K562 (cell line): ENCODE results near the gene TXNIP. TPM values are rescaled to one million over a fixed set of nuclear protein-coding genes. Genes with fewer than 3 reads are reported as not detected.
A peak's percentile ranks its signal among the peaks of the same experiment; 100 is the strongest.
"Not testable (repeated sequence)": the region's sequence is repeated elsewhere in the genome, so short reads cannot be mapped to it uniquely, and the experiment has no call there.

Experiments
- ATAC-seq: fragments of 200-7000 bp; cut with Tn5 transposase; 3 replicates; pipeline ENCODE4 v1.9.1; 2020; ENCODE audit warnings: moderate library complexity
- BruUV-seq: library from RNA; stranded (reverse); fragments of 400-500 nt; replicated peaks from 2 replicates; lab custom pipeline; 2021; lab: Mats Ljungman, UMichigan
- CTCF ChIA-PET: fragments of 300-600 bp; formaldehyde crosslinking; extraction: SDS; loops from one replicate; lab custom pipeline; 2021; ENCODE audit warnings: low intra/inter-chr PET ratio; lab: Yijun Ruan, JAX
- POLR2A ChIA-PET: fragments of 300-600, 350-650 bp; sonication (Branson Sonifier 250); formaldehyde crosslinking; extraction: SDS; loops from one replicate; lab custom pipeline; 2021; ENCODE audit warnings: antibody characterized with exemption, inconsistent platforms; lab: Yijun Ruan, JAX
- DNase-seq, 4 experiments: peaks; one replicate each; pipeline versions ENCODE4 v3.0.0 to v3.0.0-alpha.2; 2011 to 2018; ENCODE audit warnings: low spot score in 3 of 4, mixed read lengths in 3 of 4; ENCODE audit errors: extremely low read depth in 1 of 4
- FAIRE-seq: peaks from 2 replicates; lab custom pipeline; 2011; peaks lifted over from hg19 to GRCh38; lab: Jason Lieb, UNC
- H2AFZ ChIP-seq: 2 replicates; pipeline ENCODE4 v1.6.0; 2011; ENCODE audit warnings: low read depth, low read length, control low read depth, inconsistent platforms
- H3K27ac ChIP-seq: fragments of 200-600 bp; 3 replicates; pipeline ENCODE4 v1.8.0; 2011; ENCODE audit warnings: low read depth, mild to moderate bottlenecking, control low read depth, inconsistent platforms, low read length, moderate library complexity, mixed read lengths; ENCODE audit errors: extremely low read depth
- H3K27me3 ChIP-seq, 2 experiments: fragments of 300-600 bp in 1 of 2; 2 replicates in 1 of 2; 3 replicates in 1 of 2; pipeline versions ENCODE4 v1.6.0 to v1.8.0; 2011; ENCODE audit warnings: inconsistent platforms in 2 of 2, low read length in 2 of 2, mild to moderate bottlenecking in 1 of 2, mixed read lengths in 1 of 2, moderate library complexity in 1 of 2; ENCODE audit not compliant: control insufficient read depth in 2 of 2, insufficient read depth in 2 of 2
- H3K36me3 ChIP-seq: fragments of 300-600 bp; 3 replicates; pipeline ENCODE4 v1.8.0; 2011; ENCODE audit warnings: mild to moderate bottlenecking, low read length, inconsistent platforms; ENCODE audit not compliant: control insufficient read depth, insufficient read depth
- H3K4me1 ChIP-seq, 2 experiments: fragments of 200-600 bp in 1 of 2; replicated peaks in 1 of 2; 2 replicates in 1 of 2; 3 replicates in 1 of 2; pipeline versions ENCODE4 v1.5.1 to v1.8.0; 2011; ENCODE audit warnings: inconsistent platforms in 2 of 2, low read length in 2 of 2, mild to moderate bottlenecking in 1 of 2, mixed read lengths in 1 of 2, moderate library complexity in 1 of 2; ENCODE audit not compliant: control insufficient read depth in 2 of 2, insufficient read depth in 2 of 2
- H3K4me2 ChIP-seq: 2 replicates; pipeline ENCODE4 v1.6.1; 2011; ENCODE audit warnings: low read length, control low read depth, inconsistent platforms, mixed read lengths; ENCODE audit not compliant: insufficient read depth
- H3K4me3 ChIP-seq: fragments of 200-600 bp; sonication (generic), shearing (Covaris generic); 2 replicates; pipeline ENCODE4 v1.5.1; 2016; ENCODE audit warnings: control low read depth, inconsistent platforms
- H3K79me2 ChIP-seq: fragments of 200-600 bp; 3 replicates; pipeline ENCODE4 v1.8.0; 2011; ENCODE audit warnings: low read length, inconsistent platforms; ENCODE audit not compliant: control insufficient read depth, insufficient read depth
- H3K9ac ChIP-seq, 2 experiments: 2 replicates each; pipeline versions ENCODE4 v1.6.0 to v1.6.1; 2011; ENCODE audit warnings: low read depth in 2 of 2, low read length in 2 of 2, control low read depth in 1 of 2, inconsistent platforms in 1 of 2, mild to moderate bottlenecking in 1 of 2, mixed read lengths in 1 of 2; ENCODE audit not compliant: insufficient read depth in 1 of 2
- H3K9me1 ChIP-seq: one replicate; pipeline ENCODE4 v1.6.0; 2011; ENCODE audit warnings: inconsistent platforms, mild to moderate bottlenecking, low read length, moderate library complexity; ENCODE audit not compliant: control insufficient read depth, insufficient read depth
- H3K9me3 ChIP-seq: replicated peaks from 2 replicates; pipeline ENCODE4 v1.5.1; 2011; ENCODE audit warnings: low read depth, low read length, inconsistent platforms; ENCODE audit not compliant: control insufficient read depth, insufficient read depth
- H4K20me1 ChIP-seq: replicated peaks from 2 replicates; pipeline ENCODE4 v1.6.1; 2011; ENCODE audit warnings: low read length, inconsistent platforms, mixed read lengths; ENCODE audit not compliant: control insufficient read depth, insufficient read depth
- ADNP ChIP-seq: fragments of 200-800 bp; sonication (Bioruptor generic); IDR thresholded peaks from 2 replicates; pipeline ENCODE4 v1.6.1; 2016; ENCODE audit warnings: missing genetic modification characterization, missing compliant biosample characterization
- ARNT ChIP-seq, 2 experiments: fragments of 450-650 bp; IDR thresholded peaks; 2 replicates each; pipeline ENCODE4 v1.6.1; 2016; ENCODE audit warnings: mild to moderate bottlenecking in 1 of 2
- ATF3 ChIP-seq, 2 experiments: fragments of 450-650 bp in 1 of 2; sonication (generic) in 1 of 2; formaldehyde crosslinking in 1 of 2; IDR thresholded peaks in 1 of 2; conservative IDR thresholded peaks in 1 of 2; 2 replicates each; pipeline versions ENCODE4 v1.6.1 to v1.8.1; 2016 to 2023; ENCODE audit warnings: mild to moderate bottlenecking in 2 of 2, moderate library complexity in 2 of 2, inconsistent platforms in 1 of 2, missing genetic modification reagents in 1 of 2
- BCOR ChIP-seq: fragments of 450-650 bp; IDR thresholded peaks from 2 replicates; pipeline ENCODE4 v1.6.1; 2016
- C11orf30 ChIP-seq: fragments of 450-650 bp; IDR thresholded peaks from 2 replicates; pipeline ENCODE4 v1.6.1; 2016; ENCODE audit warnings: low read depth, mild to moderate bottlenecking
- CBFA2T3 ChIP-seq: fragments of 450-650 bp; IDR thresholded peaks from 2 replicates; pipeline ENCODE4 v1.6.1; 2017
- CTBP1 ChIP-seq: fragments of 450-650 bp; IDR thresholded peaks from 2 replicates; pipeline ENCODE4 v1.6.1; 2016; ENCODE audit warnings: borderline replicate concordance
- DPF2 ChIP-seq: fragments of 450-650 bp; IDR thresholded peaks from 2 replicates; pipeline ENCODE4 v1.6.1; 2016
- EP300 ChIP-seq: IDR thresholded peaks from 2 replicates; pipeline ENCODE4 v1.6.1; 2012; ENCODE audit warnings: low read length, improper control_type of control experiment
- FOSL1 ChIP-seq: fragments of 200-800 bp; sonication (Bioruptor generic); conservative IDR thresholded peaks from 2 replicates; pipeline ENCODE4 v1.6.1; 2016; ENCODE audit warnings: missing genetic modification characterization, missing compliant biosample characterization
- HDAC1 ChIP-seq, 2 experiments: fragments of 450-650 bp; IDR thresholded peaks; 2 replicates each; pipeline ENCODE4 v1.6.1; 2016 to 2017; ENCODE audit warnings: inconsistent platforms in 1 of 2, mild to moderate bottlenecking in 1 of 2, moderate library complexity in 1 of 2
- HDAC2 ChIP-seq: fragments of 450-650 bp; IDR thresholded peaks from 2 replicates; pipeline ENCODE4 v1.6.1; 2016; ENCODE audit warnings: mild to moderate bottlenecking
- HMBOX1 ChIP-seq: sonication (generic); IDR thresholded peaks from 2 replicates; pipeline ENCODE4 v1.6.1; 2016
- JUN ChIP-seq, 2 experiments: sonication (generic) in 1 of 2; formaldehyde crosslinking in 1 of 2; IDR thresholded peaks; 2 replicates each; pipeline versions ENCODE4 v1.6.1 to v1.8.0; 2012 to 2022; ENCODE audit warnings: borderline replicate concordance in 2 of 2, mild to moderate bottlenecking in 2 of 2, improper control_type of control experiment in 1 of 2, low read depth in 1 of 2, low read length in 1 of 2, missing genetic modification reagents in 1 of 2
- KDM1A ChIP-seq, 2 experiments: fragments of 450-650 bp; IDR thresholded peaks; 2 replicates each; pipeline ENCODE4 v1.6.1; 2016; ENCODE audit warnings: mild to moderate bottlenecking in 2 of 2
- MAFK ChIP-seq: IDR thresholded peaks from 2 replicates; pipeline ENCODE4 v1.6.1; 2011; ENCODE audit warnings: low read length, improper control_type of control experiment
- NFE2 ChIP-seq: IDR thresholded peaks from 2 replicates; pipeline ENCODE4 v1.6.1; 2014; ENCODE audit warnings: antibody characterized with exemption, low read depth
- RBM25 ChIP-seq: fragments of 200-400 bp; formaldehyde crosslinking; IDR thresholded peaks from 2 replicates; pipeline ENCODE4 v1.6.1; 2018; ENCODE audit warnings: low read length, low read depth, moderate library complexity; ENCODE audit not compliant: severe bottlenecking
- SMARCE1 ChIP-seq: fragments of 450-650 bp; IDR thresholded peaks from 2 replicates; pipeline ENCODE4 v1.7.1; 2016; ENCODE audit warnings: mild to moderate bottlenecking
- SOX6 ChIP-seq: fragments of 450-650 bp; IDR thresholded peaks from 2 replicates; pipeline ENCODE4 v1.6.1; 2014; ENCODE audit warnings: mild to moderate bottlenecking
- TCF3 ChIP-seq: sonication (generic); formaldehyde crosslinking; IDR thresholded peaks from 2 replicates; pipeline ENCODE4 v1.4.0; 2020; ENCODE audit warnings: mild to moderate bottlenecking, missing genetic modification reagents
- ZFP1 ChIP-seq: fragments of 450-650 bp; formaldehyde crosslinking; IDR thresholded peaks from 2 replicates; pipeline ENCODE4 v1.4.0; 2020; ENCODE audit warnings: mild to moderate bottlenecking, mixed read lengths
- WGBS: fragments of 100-300 bp; shearing (Covaris generic); methylation state at CpG from one replicate; pipeline ENCODE4 v1.1.6; 2016; ENCODE audit warnings: low coverage, mixed read lengths; ENCODE audit not compliant: insufficient coverage; ENCODE audit errors: missing lambda C conversion rate; 5-methylcytosine and 5-hydroxymethylcytosine counted together
- in situ Hi-C: fragments of 300-500 bp; cut with MboI; formaldehyde crosslinking; loops from 4 replicates; pipeline ENCODE4 v1.15.0; 2018; ENCODE audit warnings: inconsistent platforms, mixed read lengths
- intact Hi-C: fragments of 100-400 bp; cut with micrococcal nuclease; formaldehyde crosslinking; loops from 2 replicates; pipeline ENCODE4 v1.14.2; 2022
- polyA plus RNA-seq, 8 experiments: library from polyadenylated mRNA; depleted of rRNA in 4 of 8; stranded (reverse) in 5 of 8; unstranded in 3 of 8; fragments of >200 nt; fragmentation: Nextera tagmentation in 2 of 8; fragmentation: Illumina TruSeq in 1 of 8; extraction: Ambion mirVana in 2 of 8; extraction: Trizol in 1 of 8; gene quantifications; 2 replicates each; pipeline versions ENCODE4 v1.2.1 to v1.2.3, GENCODE V29; 2011 to 2014; ENCODE audit warnings: inconsistent platforms in 1 of 8, missing spikeins in 1 of 8
- total RNA-seq, 7 experiments: library from RNA; depleted of rRNA in 6 of 7; stranded (reverse); fragments of >200 nt in 6 of 7; fragmentation: Illumina TruSeq in 2 of 7; extraction: Trizol in 2 of 7; gene quantifications; 2 replicates each; pipeline versions ENCODE4 v1.2.1 to v1.2.3, GENCODE V29; 2011 to 2021; ENCODE audit warnings: low replicate concordance in 1 of 7

TXNIP gene
- total and polyA plus RNA-seq, 9 of the 15 experiments (the other 6 are each of a cell fraction or from before 2014, with no cell fraction given) = 120 to 499 (median 257) TPM

- H4K20me1 ChIP-seq; CTCF ChIA-PET; H3K4me3 ChIP-seq; H3K9me3 ChIP-seq; H3K27me3 ChIP-seq; H3K9me1 ChIP-seq; H3K4me2 ChIP-seq; H3K36me3 ChIP-seq; BruUV-seq; intact Hi-C loops; H3K79me2 ChIP-seq; TF ChIP-seq JUN (CRISPR knock-in tag; IDR thresholded peaks at IDR 0.05; ENCODE audit: borderline replicate concordance); ATF3 (CRISPR knock-in tag; conservative IDR thresholded peaks at IDR 0.05): not testable (repeated sequence)
- Histone ChIP-seq H3K27ac (peak overlapping the region; percentile 70), H3K9ac (0 out of 4 replicates have a peak overlapping the region, but pooled peaks of 1 of the 2 experiments have one; percentile 7), H2AFZ (peak overlapping the region; percentile 46), H3K4me1 (peaks cover 10 to 28% of the 10 kb centered on the region in 2 experiments; a peak in 4 of 5 replicates)
- POLR2A ChIA-PET = interaction anchor here (0.6 to 2.4 kb wide), 4 partner anchors 10 to 306 kb away, joined by 3 to 21 read pairs (median 3); partner anchors contain the start of genes ANKRD34A and POLR3GL
- FAIRE-seq = peak; percentile 37
- peak; percentile 31 to 66 (median 46) for DNase-seq
- peak; percentile 35; the same call in 2 of the 3 replicates for ATAC-seq
- in situ Hi-C loops = loop anchor here (25.0 kb wide), 2 partner anchors 286 to 689 kb away; no protein-coding TSS in a partner anchor
- WGBS = 34% methylated on average over 2 of the region's 2 CpGs
- TF ChIP-seq HDAC1 (IDR thresholded peaks at IDR 0.05) (0 out of 4 replicates have a peak, but pooled peaks of 1 of the 2 experiments have one; percentile 11), RBM25 (peak; percentile 47), TCF3 (peak; percentile 61), JUN (IDR thresholded peaks at IDR 0.05; ENCODE audit: borderline replicate concordance, low read depth, low read length) (peak; percentile 33; the same call in 1 of the 2 replicates), SOX6 (peak; percentile 95), MAFK (peak; percentile 23; the same call in 1 of the 2 replicates), CBFA2T3 (peak; percentile 69), HDAC2 (0 out of 2 replicates have a peak, but pooled peaks have one; percentile 37), EP300 (peak; percentile 68), ADNP (tag) (peak; percentile 62), SMARCE1 (peak; percentile 80), ATF3 (IDR thresholded peaks at IDR 0.05) (0 out of 2 replicates have a peak, but pooled peaks have one; percentile 28), KDM1A (IDR thresholded peaks at IDR 0.05) (peak in 1 of 2 experiments; percentile 63; a peak in 3 of 4 replicates), BCOR (peak; percentile 82), NFE2 (peak; percentile 30; the same call in 1 of the 2 replicates), ARNT (IDR thresholded peaks at IDR 0.05) (peak in 1 of 2 experiments; percentile 45; a peak in 1 of 4 replicates), DPF2 (peak; percentile 70; the same call in 1 of the 2 replicates), FOSL1 (tag) (peak; percentile 89), HMBOX1 (peak; percentile 98), ZFP1 (CRISPR knock-in tag) (0 out of 2 replicates have a peak, but pooled peaks have one; percentile 23), CTBP1 (0 out of 2 replicates have a peak, but pooled peaks have one; percentile 27), C11orf30 (peak; percentile 16; the same call in 1 of the 2 replicates)
Observed at GRCh38 chr1:146025787-146026495, 29.6 kb upstream of the TXNIP start.
